HCT116 (cell line): ENCODE data around the gene TAF4B. TPM values are rescaled to one million over a fixed set of nuclear protein-coding genes. Genes with fewer than 3 reads are reported as not detected.

Source experiments
- ATAC-seq: fragments of 200-7000 bp; cut with Tn5 transposase; 2 replicates; pipeline ENCODE4 v1.9.1; 2020; ENCODE audit warnings: mild to moderate bottlenecking, moderate library complexity
- BruUV-seq: library from RNA; stranded (reverse); fragments of 400-500 nt; replicated peaks from 2 replicates; lab custom pipeline; 2021; lab: Mats Ljungman, UMichigan
- CTCF ChIA-PET: fragments of 300-600 bp; sonication (Branson Sonifier 250); formaldehyde crosslinking; loops from one replicate; lab custom pipeline; 2021; ENCODE audit warnings: antibody characterized with exemption; lab: Charles Lee
- POLR2A ChIA-PET: fragments of 300-600, 350-600 bp; sonication (Branson Sonifier 250); formaldehyde crosslinking; loops from one replicate; lab custom pipeline; 2021; ENCODE audit warnings: antibody characterized with exemption; lab: Charles Lee
- RAD21 ChIA-PET, 2 experiments: fragments of 300-600 bp; sonication (Branson Sonifier 250); formaldehyde crosslinking; loops; one replicate each; lab custom pipeline; 2023; ENCODE audit warnings: low total read pairs in 2 of 2; ENCODE audit not compliant: uncharacterized antibody in 2 of 2, unreplicated experiment in 2 of 2, low non-redundant PET in 1 of 2; lab: Charles Lee
- DNase-seq: peaks from one replicate; pipeline ENCODE4 v3.0.0-alpha.2; 2010; ENCODE audit warnings: low read depth, low spot score
- H2AFZ ChIP-seq: fragments of 200-600 bp; shearing (Covaris generic), sonication (generic); 2 replicates; pipeline ENCODE4 v1.6.1; 2017; ENCODE audit warnings: low read depth, mixed run types, mixed read lengths, antibody characterized with exemption, low read length; ENCODE audit not compliant: poor library complexity, severe bottlenecking
- H3K27ac ChIP-seq: 2 replicates; pipeline ENCODE4 v1.5.1; 2012; ENCODE audit warnings: low read depth, low read length
- H3K27me3 ChIP-seq: fragments of 200-600 bp; sonication (generic); 2 replicates; pipeline ENCODE4 v1.6.1; 2016; ENCODE audit warnings: mixed run types, low read length, mixed read lengths; ENCODE audit not compliant: insufficient read depth
- H3K36me3 ChIP-seq, 2 experiments: fragments of 200-500 bp in 1 of 2; fragments of 200-600 bp in 1 of 2; sonication (Bioruptor generic) in 1 of 2; sonication (generic) in 1 of 2; 2 replicates each; pipeline versions ENCODE4 v1.5.1 to v1.6.1; 2014 to 2016; ENCODE audit warnings: low read length in 2 of 2, inconsistent platforms in 1 of 2, mixed read lengths in 1 of 2, mixed run types in 1 of 2; ENCODE audit not compliant: insufficient read depth in 2 of 2, control insufficient read depth in 1 of 2
- H3K4me1 ChIP-seq, 2 experiments: fragments of 200-600 bp in 1 of 2; sonication (generic) in 1 of 2; 2 replicates each; pipeline versions ENCODE4 v1.5.1 to v1.6.1; 2012 to 2017; ENCODE audit warnings: low read length in 2 of 2, inconsistent platforms in 1 of 2, mild to moderate bottlenecking in 1 of 2, mixed read lengths in 1 of 2, mixed run types in 1 of 2, moderate library complexity in 1 of 2; ENCODE audit not compliant: insufficient read depth in 2 of 2, control insufficient read depth in 1 of 2
- H3K4me2 ChIP-seq: fragments of 200-600 bp; sonication (generic); 2 replicates; pipeline ENCODE4 v1.6.1; 2017; ENCODE audit warnings: mixed run types, low read length, mixed read lengths
- H3K4me3 ChIP-seq, 2 experiments: fragments of 200-600 bp in 1 of 2; sonication (generic) in 1 of 2; replicated peaks in 1 of 2; 2 replicates each; pipeline ENCODE4 v1.5.1; 2011 to 2016; ENCODE audit warnings: low read length in 2 of 2, control low read depth in 1 of 2, low read depth in 1 of 2, mild to moderate bottlenecking in 1 of 2, mixed read lengths in 1 of 2, mixed run types in 1 of 2
- H3K79me2 ChIP-seq: fragments of 200-600 bp; sonication (generic); 2 replicates; pipeline ENCODE4 v1.6.1; 2017; ENCODE audit warnings: mild to moderate bottlenecking, mixed run types, low read length, moderate library complexity, mixed read lengths; ENCODE audit not compliant: insufficient read depth
- H3K9ac ChIP-seq: fragments of 200-600 bp; sonication (generic); 2 replicates; pipeline ENCODE4 v1.6.1; 2016; ENCODE audit warnings: low read length, mixed read lengths
- H3K9me2 ChIP-seq: fragments of 200-600 bp; sonication (generic), shearing (Covaris generic); 2 replicates; pipeline ENCODE4 v1.6.1; 2017; ENCODE audit warnings: mixed run types, mild to moderate bottlenecking, moderate library complexity; ENCODE audit not compliant: insufficient read depth
- H3K9me3 ChIP-seq, 2 experiments: fragments of 200-500 bp in 1 of 2; fragments of 200-600 bp in 1 of 2; sonication (Bioruptor generic) in 1 of 2; sonication (generic) in 1 of 2; 2 replicates each; pipeline ENCODE4 v1.6.1; 2014 to 2017; ENCODE audit warnings: low read length in 2 of 2, mixed read lengths in 2 of 2, inconsistent platforms in 1 of 2, low read depth in 1 of 2, mild to moderate bottlenecking in 1 of 2, mixed run types in 1 of 2, moderate library complexity in 1 of 2; ENCODE audit not compliant: control insufficient read depth in 1 of 2, insufficient read depth in 1 of 2
- H4K20me1 ChIP-seq: fragments of 200-600 bp; sonication (generic), shearing (Covaris generic); 2 replicates; pipeline ENCODE4 v1.6.1; 2017; ENCODE audit warnings: mixed run types, mild to moderate bottlenecking, moderate library complexity; ENCODE audit not compliant: insufficient read depth
- CEBPB ChIP-seq: IDR thresholded peaks from 2 replicates; pipeline ENCODE4 v1.6.1; 2012; ENCODE audit warnings: low read depth
- CTCF ChIP-seq, 3 experiments: fragments of 200-600 bp in 1 of 3; sonication (generic) in 1 of 3; IDR thresholded peaks in 2 of 3; conservative IDR thresholded peaks in 1 of 3; 2 replicates each; pipeline ENCODE4 v1.5.1; 2012 to 2017; ENCODE audit warnings: low read depth in 2 of 3, low read length in 2 of 3, antibody characterized with exemption in 1 of 3, borderline replicate concordance in 1 of 3, control low read depth in 1 of 3, mild to moderate bottlenecking in 1 of 3, mixed read lengths in 1 of 3, mixed run types in 1 of 3, moderate library complexity in 1 of 3; ENCODE audit not compliant: insufficient read depth in 1 of 3
- ELF1 ChIP-seq: IDR thresholded peaks from 2 replicates; pipeline ENCODE4 v1.6.1; 2012; ENCODE audit warnings: low read depth, borderline replicate concordance
- EZH2 ChIP-seq: fragments of 200-600 bp; sonication (generic); IDR thresholded peaks from 2 replicates; pipeline ENCODE4 v1.6.1; 2017; ENCODE audit warnings: antibody characterized with exemption, mixed run types
- EZH2phosphoT487 ChIP-seq: fragments of 200-600 bp; IDR thresholded peaks from 2 replicates; pipeline ENCODE4 v1.6.1; 2018; ENCODE audit warnings: antibody characterized with exemption, borderline replicate concordance
- POLR2AphosphoS5 ChIP-seq: IDR thresholded peaks from 2 replicates; pipeline ENCODE4 v1.6.1; 2011; ENCODE audit warnings: mild to moderate bottlenecking, low read depth, low read length, moderate library complexity
- TCF7L2 ChIP-seq: IDR thresholded peaks from 2 replicates; pipeline ENCODE4 v1.7.0; 2011; ENCODE audit warnings: borderline replicate concordance, inconsistent platforms; ENCODE audit not compliant: insufficient read depth, insufficient read length; ENCODE audit errors: extremely low read depth
- ZBTB33 ChIP-seq: IDR thresholded peaks from 2 replicates; pipeline ENCODE4 v1.6.1; 2011; ENCODE audit warnings: mild to moderate bottlenecking, low read length, moderate library complexity; ENCODE audit not compliant: insufficient replicate concordance; ENCODE audit errors: extremely low read depth
- intact Hi-C: fragments of 100-400 bp; cut with micrococcal nuclease; formaldehyde crosslinking; loops from 2 replicates; pipeline ENCODE4 v1.10.0; 2022
- total RNA-seq: library from RNA; stranded (reverse); gene quantifications from one replicate; pipeline ENCODE4 v1.2.1, GENCODE V29; 2021; ENCODE audit not compliant: unreplicated experiment

The TAF4B gene
- total RNA-seq, 1 experiment from 2014 or later, result 17.8 TPM

GRCh38 chr18:26357960-26358359 is 131.7 kb downstream of the TAF4B start:
- no peaks in the 10 kb centered on the region for H3K27me3 ChIP-seq
- TF ChIP-seq CEBPB (no peak), TCF7L2 (no peak), POLR2AphosphoS5 (no peak), CTCF (IDR thresholded peaks at IDR 0.05 in 2 of 3, conservative IDR thresholded peaks at IDR 0.05 in 1 of 3; ENCODE audit: borderline replicate concordance in 1 of 3, insufficient read depth in 1 of 3, low read depth in 2 of 3, low read length in 2 of 3) (no peak), EZH2 (no peak), EZH2phosphoT487 (no peak), ZBTB33 (no peak), ELF1 (no peak)
- H3K79me2 ChIP-seq, result no peaks in the 10 kb centered on the region
- H3K27ac ChIP-seq, result no peak overlapping the region
- no peaks in the 10 kb centered on the region for H3K9me2 ChIP-seq
- intact Hi-C loops, result no loop called here
- H3K9me3 ChIP-seq, result no peaks in the 10 kb centered on the region
- no peak overlapping the region for H2AFZ ChIP-seq
- H3K4me1 ChIP-seq, result no peaks in the 10 kb centered on the region
- H3K4me2 ChIP-seq, result no peak overlapping the region
- ATAC-seq, result no peak
- BruUV-seq, result no TSS peak
- H3K9ac ChIP-seq, result no peak overlapping the region
- RAD21 ChIA-PET, result no interaction called here
- POLR2A ChIA-PET, result no interaction called here
- no peaks in the 10 kb centered on the region; the same call in 1 of the 2 replicates for H4K20me1 ChIP-seq
- no peak for DNase-seq
- CTCF ChIA-PET, result no interaction called here
- H3K4me3 ChIP-seq, result no peak overlapping the region
- H3K36me3 ChIP-seq, result no peaks in the 10 kb centered on the region
